ENCODE data around the gene SLC7A4.
"Not testable (repeated sequence)": the region's sequence is repeated elsewhere in the genome, so short reads cannot be mapped to it uniquely, and the experiment has no call there.

SLC7A4 gene

GRCh38 chr22:21022955-21023614, 9.3 kb downstream of the SLC7A4 start:
- DNase-seq, result no peak

DNA sequence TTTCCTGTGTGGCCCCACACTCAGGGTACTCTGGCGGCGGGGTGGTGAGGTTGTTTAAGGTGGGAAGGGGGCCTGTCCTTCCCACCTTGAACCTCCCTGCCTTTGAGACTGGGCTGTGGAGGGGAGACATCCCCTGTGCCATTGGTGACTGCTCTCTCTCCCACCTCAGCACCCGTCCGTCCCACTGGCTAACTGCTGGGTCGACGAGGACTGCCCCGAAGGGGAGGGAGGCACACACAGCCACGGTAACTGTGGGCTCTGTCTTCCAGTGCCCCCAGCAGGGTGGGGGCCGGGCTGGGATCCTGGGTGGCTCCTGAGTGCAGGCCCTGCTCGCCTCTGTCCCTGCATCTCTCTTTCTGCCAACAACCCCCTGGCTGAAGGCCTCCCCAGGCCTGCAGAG, 9.9 kb downstream of the SLC7A4 start:
- DNase-seq, result no peak

DNA sequence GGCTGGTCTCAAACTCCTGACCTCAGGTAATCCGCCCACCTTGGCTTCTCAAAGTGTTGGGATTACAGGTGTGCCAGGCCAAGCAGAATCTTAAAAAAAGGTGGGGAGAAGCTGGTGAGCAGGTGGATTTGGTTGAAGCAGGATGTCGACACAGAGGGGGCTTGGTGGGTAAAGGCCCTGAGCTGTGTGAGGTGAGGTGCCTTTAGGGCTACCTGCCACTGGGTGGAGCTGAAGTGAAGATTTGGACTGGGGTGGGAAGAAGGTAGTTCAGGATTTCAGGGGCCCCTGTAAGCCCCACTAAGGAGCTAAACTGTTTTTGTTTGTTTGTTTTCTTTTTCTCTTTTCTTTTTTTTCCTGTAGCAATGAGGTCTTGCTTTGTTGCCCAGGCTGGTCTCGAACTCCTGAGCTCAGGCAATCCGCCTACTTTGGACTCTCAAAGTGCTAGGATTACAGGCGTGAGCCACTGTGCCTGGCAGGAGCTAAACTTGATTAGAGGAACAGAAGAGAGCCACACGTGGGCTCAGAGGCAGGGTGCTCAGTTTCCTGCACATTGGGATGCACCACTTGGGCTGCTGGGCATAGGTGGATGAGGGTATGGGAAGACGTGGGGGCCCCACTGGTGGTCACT, 11.4 kb downstream of the SLC7A4 start:
- no peak for DNase-seq

DNA sequence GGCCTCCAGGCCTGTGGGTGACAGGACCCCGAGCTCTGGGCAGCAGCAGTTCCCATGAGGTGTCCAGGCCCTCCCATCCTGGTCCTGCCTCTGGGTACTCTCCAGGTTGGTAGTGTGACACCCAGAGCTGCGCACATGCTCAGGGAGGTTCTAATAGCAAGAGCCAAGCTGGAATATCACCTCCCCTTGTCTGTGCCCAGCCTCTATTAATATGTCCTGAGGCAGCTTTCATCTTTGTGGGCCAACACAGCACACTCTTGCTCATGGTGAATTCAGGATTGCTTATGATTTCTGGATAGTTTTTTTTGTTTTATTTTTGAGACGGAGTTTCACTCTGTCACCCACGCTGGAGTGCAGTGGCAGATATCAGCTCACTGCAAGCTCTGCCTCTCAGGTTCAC, 14.0 kb downstream of the SLC7A4 start:
- no peak for DNase-seq

DNA sequence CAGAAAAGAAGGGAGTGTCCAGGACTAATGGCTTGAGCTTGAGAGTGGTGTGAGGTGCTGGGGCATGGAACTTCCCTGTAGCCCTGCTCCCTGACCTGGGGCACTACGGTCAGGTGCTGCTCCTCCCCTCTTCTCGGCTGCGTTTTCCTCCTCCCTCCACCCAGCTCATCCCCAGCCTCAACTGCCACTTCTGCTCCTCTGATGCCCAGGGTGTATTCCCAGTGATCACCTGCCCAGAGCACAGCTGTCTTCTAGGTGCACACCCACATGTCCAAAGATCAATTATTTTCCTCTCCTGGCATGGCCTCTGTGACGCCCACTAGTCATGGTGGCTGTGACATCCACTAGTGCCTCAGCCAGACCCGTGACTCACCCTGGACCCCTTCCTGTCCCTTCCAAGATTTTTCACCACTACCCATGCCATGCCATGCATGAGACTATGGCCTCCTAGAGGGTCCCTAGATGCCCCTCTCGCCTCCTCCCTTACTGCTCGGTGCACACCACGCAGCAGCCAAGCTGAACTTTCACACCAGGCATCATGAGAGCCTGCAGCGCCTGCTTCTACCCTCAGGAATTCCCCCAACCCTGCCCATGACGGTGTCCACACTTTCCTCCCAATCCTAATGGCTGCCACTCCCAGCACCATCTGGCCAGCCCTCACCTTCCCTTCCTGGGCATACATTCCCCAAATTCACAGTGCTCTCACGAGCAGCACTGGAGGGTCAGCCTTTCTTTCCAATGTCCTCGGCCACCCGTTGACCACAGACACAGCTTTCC, 15.5 kb downstream of the SLC7A4 start:
- no peak for DNase-seq

- no peak for DNase-seq
Observed at GRCh38 chr22:21015466-21016006, 16.8 kb downstream of the SLC7A4 start.

- peak in 18 of 56 donors; percentile 11 to 53 (median 30) for DNase-seq
Observed at GRCh38 chr22:21014726-21015465, 17.5 kb downstream of the SLC7A4 start, which contains the start of gene P2RX6. Gene P2RX6, plus strand, starts transcription at chr22:21015165. Its CDS starts 10 bp downstream, at chr22:21015175.

- peak; percentile 22 to 95 (median 76) for DNase-seq
Observed at GRCh38 chr22:21014202-21014725, 18.1 kb downstream of the SLC7A4 start.

DNA sequence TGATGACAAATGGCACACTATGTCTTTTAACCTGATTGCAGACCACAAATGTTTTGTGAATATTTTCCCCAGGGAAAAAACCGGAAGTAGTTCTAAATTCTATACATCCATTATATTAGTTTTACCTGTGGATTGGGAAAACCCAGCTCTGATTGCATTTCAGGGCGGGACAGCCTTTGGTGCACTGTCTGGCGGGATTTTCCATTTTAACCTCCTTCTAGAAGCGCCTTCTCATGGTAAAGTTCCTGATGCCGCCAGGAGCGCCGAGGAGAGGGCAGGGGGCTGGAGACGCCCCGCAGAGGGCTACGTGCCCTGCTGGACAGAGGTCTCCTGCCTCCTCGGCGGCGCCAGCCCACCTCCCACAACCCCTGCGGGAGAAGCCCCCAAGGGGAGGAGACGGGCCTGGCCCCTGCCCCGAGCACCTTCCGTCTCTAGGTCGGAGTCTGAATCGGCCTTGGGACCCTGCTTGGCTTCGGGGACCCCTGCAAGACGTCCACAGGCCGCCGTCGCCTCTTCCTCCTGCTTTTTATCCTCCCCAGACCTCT, 18.6 kb downstream of the SLC7A4 start:
- DNase-seq, result no peak

GRCh38 chr22:21012446-21013407, 19.6 kb downstream of the SLC7A4 start:
- DNase-seq, result no peak

- no peak for DNase-seq
Observed at GRCh38 chr22:21010426-21011113, 21.8 kb downstream of the SLC7A4 start.

- DNase-seq, result no peak
Observed at GRCh38 chr22:21009638-21010425, 22.5 kb downstream of the SLC7A4 start.

DNA sequence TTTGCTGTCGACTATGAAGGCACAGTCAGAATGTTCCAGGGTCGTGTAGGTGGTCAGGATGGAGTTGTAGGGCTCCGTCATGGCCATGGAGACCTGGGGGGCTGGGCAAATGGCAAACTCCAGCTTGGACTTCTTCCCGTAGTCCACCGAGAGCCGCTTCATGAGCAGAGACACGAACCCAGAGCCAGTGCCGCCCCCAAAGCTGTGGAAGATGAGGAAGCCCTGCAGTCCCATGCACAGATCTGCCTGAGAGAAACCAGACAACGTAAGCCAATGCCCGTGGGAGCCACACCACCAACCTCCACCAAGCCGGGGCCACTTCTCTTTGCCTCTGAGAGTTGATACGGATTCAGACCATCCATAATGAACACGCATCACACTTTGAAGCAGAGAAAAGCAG, 23.2 kb downstream of the SLC7A4 start:
- DNase-seq, result not testable (repeated sequence)

GRCh38 chr22:21003782-21004181, 28.6 kb downstream of the SLC7A4 start:
- no peak for DNase-seq

GRCh38 chr22:21001601-21002325, 30.6 kb downstream of the SLC7A4 start, which contains the start of gene THAP7:
Gene THAP7, minus strand, starts transcription at chr22:21002118. Its CDS starts 207 bp downstream, at chr22:21001911.
- peak; percentile 40 to 99 (median 96) for DNase-seq

DNA sequence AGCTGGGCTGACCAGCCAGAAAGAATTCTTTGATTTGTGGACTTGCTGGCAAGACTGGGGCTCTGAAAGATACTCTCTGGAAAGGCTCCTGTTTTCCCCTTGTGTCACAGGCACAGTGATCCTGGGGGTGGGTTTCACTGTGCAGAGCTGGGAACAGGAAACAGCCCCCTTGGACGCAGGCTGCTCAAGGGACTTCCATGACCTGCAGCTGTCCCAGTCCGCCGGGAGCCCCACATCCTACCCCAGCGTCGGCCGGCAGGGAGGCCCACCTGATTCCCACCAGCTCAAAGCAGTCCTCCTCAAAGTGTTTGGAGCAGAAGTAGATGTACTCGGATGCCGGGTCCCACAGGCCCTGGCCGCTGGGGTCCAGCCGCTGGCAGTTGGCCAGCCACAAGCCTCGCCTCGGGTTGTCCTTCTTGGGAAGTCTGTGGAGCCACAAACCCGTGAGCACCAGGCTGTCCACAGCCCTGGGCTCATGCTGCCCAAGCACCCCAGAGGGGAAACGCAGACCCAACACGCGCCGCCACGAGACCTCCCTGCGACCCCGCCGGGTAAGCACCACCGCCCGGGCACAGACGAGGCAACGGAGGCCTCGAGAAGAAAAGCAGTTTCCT, 31.3 kb downstream of the SLC7A4 start:
- peak in 2 of 56 donors; percentile 54 to 59 for DNase-seq
